ENCODE results near the gene PHF3. TPM values are rescaled to one million over a fixed set of nuclear protein-coding genes. Genes with fewer than 3 reads are reported as not detected.

Gene PHF3
- total RNA-seq, 1 experiment from 2014 or later, result 66.6 TPM

GRCh38 chr6:63724721-63725120 is 89.1 kb downstream of the PHF3 start:
- Histone ChIP-seq H3K27ac (ENCODE audit: insufficient read length, low read depth, low read length) (no peak overlapping the region), H3K23me2 (ENCODE audit: insufficient read length, low read depth, low read length, poor library complexity, severe bottlenecking) (no peaks in the 10 kb centered on the region), H4K5ac (ENCODE audit: insufficient read length, low read depth, low read length) (no peak overlapping the region), H2BK20ac (ENCODE audit: low read depth, low read length, poor library complexity, severe bottlenecking) (no peak overlapping the region), H3K23ac (ENCODE audit: insufficient read length, low read depth, low read length) (no peak overlapping the region), H3K4me2 (ENCODE audit: insufficient read depth, insufficient read length, low read length) (no peak overlapping the region), H2AFZ (ENCODE audit: low read length) (no peak overlapping the region), H3K9ac (ENCODE audit: extremely low read depth, insufficient read length, low read length) (no peak overlapping the region), H4K20me1 (ENCODE audit: control insufficient read depth, insufficient read depth, insufficient read length) (no peaks in the 10 kb centered on the region), H3K9me3 (ENCODE audit: control insufficient read depth, low read depth, low read length) (no peaks in the 10 kb centered on the region), H2BK15ac (ENCODE audit: low read depth, low read length) (no peak overlapping the region), H3K27me3 (ENCODE audit: insufficient read depth, low read length) (no peaks in the 10 kb centered on the region), H2BK120ac (ENCODE audit: low read depth, low read length, poor library complexity, severe bottlenecking) (no peak overlapping the region), H2BK12ac (ENCODE audit: insufficient read length, low read depth, low read length) (no peak overlapping the region), H3K18ac (ENCODE audit: insufficient read length, low read depth, low read length) (no peak overlapping the region), H2AK5ac (ENCODE audit: insufficient read length, low read length) (no peak overlapping the region), H3K79me1 (ENCODE audit: insufficient read depth, low read depth, low read length, poor library complexity, severe bottlenecking) (no peaks in the 10 kb centered on the region), H3K79me2 (ENCODE audit: insufficient read depth, low read length) (no peaks in the 10 kb centered on the region), H4K8ac (replicated peaks; ENCODE audit: insufficient read length, low read depth, low read length) (no peak overlapping the region), H4K91ac (ENCODE audit: insufficient read length, low read depth, low read length) (no peak overlapping the region), H3T11ph (ENCODE audit: low read length) (no peak overlapping the region), H3K56ac (ENCODE audit: insufficient read length, low read depth, low read length) (no peak overlapping the region), H3K14ac (ENCODE audit: insufficient read depth, low read length) (no peak overlapping the region), H2BK5ac (ENCODE audit: insufficient read length, low read length) (no peak overlapping the region), H3K4ac (ENCODE audit: low read depth, low read length) (no peak overlapping the region), H3K4me1 (ENCODE audit: insufficient read depth, low read length) (no peaks in the 10 kb centered on the region)
- no peak overlapping the region for H3K4me3 Mint-ChIP-seq
- H3K9me3 Mint-ChIP-seq, result no peaks in the 10 kb centered on the region
- H3K27me3 Mint-ChIP-seq (ENCODE audit: low read depth), result no peaks in the 10 kb centered on the region; the same call in 1 of the 2 replicates
- H3K27ac Mint-ChIP-seq, result no peak overlapping the region
- DNase-seq, result no peak
- no peaks in the 10 kb centered on the region for H3K4me1 Mint-ChIP-seq
- no peaks in the 10 kb centered on the region for H3K36me3 Mint-ChIP-seq (ENCODE audit: insufficient read depth in 1 of 3, low read depth in 3 of 3)
- no peak for TF ChIP-seq CTCF (conservative IDR thresholded peaks at IDR 0.05)

All from H9 (cell line).